GM10266 (cell line): ENCODE measurements around the gene IMPDH2.
"Not testable (repeated sequence)": the region's sequence is repeated elsewhere in the genome, so short reads cannot be mapped to it uniquely, and the experiment has no call there.

Experiments used
- DNase-seq: peaks from one replicate; pipeline ENCODE4 v3.0.0; 2012; ENCODE audit errors: extremely low spot score
- TF ChIP-seq, protein P1 (sequence below): IDR thresholded peaks from 2 replicates; pipeline ENCODE4 v1.5.1; 2012; ENCODE audit warnings: mild to moderate bottlenecking, low read depth; ENCODE audit not compliant: control insufficient read depth, insufficient read depth; ENCODE audit errors: missing control alignments

The IMPDH2 gene

GRCh38 chr3:49012441-49013017 is 16.7 kb downstream of the IMPDH2 start:
- DNase-seq = no peak
- TF ChIP-seq, protein P1, sequence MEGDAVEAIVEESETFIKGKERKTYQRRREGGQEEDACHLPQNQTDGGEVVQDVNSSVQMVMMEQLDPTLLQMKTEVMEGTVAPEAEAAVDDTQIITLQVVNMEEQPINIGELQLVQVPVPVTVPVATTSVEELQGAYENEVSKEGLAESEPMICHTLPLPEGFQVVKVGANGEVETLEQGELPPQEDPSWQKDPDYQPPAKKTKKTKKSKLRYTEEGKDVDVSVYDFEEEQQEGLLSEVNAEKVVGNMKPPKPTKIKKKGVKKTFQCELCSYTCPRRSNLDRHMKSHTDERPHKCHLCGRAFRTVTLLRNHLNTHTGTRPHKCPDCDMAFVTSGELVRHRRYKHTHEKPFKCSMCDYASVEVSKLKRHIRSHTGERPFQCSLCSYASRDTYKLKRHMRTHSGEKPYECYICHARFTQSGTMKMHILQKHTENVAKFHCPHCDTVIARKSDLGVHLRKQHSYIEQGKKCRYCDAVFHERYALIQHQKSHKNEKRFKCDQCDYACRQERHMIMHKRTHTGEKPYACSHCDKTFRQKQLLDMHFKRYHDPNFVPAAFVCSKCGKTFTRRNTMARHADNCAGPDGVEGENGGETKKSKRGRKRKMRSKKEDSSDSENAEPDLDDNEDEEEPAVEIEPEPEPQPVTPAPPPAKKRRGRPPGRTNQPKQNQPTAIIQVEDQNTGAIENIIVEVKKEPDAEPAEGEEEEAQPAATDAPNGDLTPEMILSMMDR = no peak

- DNase-seq = no peak
- TF ChIP-seq, protein P1 = no peak
These were observed 19.8 kb downstream of the IMPDH2 start for GRCh38 chr3:49009396-49009795.

DNA sequence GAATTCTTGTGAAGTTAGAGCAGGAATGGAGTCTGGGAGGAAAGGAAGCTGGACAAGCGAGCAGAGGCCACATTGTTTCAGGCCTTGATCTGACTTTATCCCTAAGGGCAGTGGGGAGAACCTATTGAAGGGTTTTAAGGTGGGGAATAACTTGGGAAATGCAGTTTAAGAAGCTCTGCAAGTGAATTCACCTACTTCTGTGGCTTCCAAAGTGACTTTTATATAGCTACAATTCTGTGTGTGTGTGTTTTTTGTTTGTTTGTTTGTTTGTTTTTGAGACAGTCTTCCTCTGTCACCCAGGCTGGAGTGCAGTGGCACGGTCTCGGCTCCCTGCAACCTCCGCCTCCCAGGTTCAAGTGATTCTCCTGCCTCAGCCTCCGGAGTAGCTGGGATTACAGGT is 20.6 kb downstream of the IMPDH2 start:
- not testable (repeated sequence) for DNase-seq

- TF ChIP-seq, protein P1 = no peak
- peak; percentile 86 for DNase-seq
These were observed 21.2 kb downstream of the IMPDH2 start for GRCh38 chr3:49007771-49008528.

DNA sequence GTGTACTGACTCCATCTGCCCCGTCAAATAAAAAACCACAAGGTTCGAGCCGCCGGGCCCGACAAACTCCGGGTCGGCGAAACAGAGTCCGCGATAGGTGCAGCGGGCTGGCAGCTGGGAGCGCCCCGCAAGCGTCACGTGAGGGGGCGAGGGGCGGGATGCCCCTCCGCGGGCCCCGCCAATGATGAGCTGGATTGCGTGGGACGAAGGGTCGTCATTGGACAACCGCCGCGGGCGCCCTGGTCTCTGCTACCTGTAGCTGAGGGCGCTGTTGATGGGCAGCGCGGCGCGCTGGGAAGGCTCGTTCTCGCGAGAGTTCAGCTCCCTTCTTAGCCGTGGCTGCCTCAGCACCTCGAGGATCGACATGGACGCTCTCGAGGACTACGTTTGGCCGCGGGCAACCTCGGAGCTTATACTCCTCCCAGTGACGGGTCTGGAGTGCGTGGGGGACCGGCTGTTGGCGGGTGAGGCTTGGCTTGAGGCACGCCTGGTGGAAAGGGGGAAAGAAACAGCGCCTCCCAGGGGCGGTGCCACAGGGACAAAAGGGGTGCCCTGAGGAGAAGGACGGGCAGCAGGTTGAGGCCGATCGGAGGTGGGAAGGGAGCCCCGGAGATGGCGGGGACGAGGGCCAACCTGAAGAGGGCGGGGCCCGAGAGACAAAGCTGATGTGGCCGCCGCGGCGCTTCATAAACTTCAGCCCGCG is 22.0 kb downstream of the IMPDH2 start, which contains the start of gene WDR6:
Gene WDR6 (plus strand): TSS at position 324 of the 703 bp plus-strand sequence. CDS start 41 bp downstream, at position 365.
- peak; percentile 96 for DNase-seq
- TF ChIP-seq, protein P1 = peak; percentile 44

DNA sequence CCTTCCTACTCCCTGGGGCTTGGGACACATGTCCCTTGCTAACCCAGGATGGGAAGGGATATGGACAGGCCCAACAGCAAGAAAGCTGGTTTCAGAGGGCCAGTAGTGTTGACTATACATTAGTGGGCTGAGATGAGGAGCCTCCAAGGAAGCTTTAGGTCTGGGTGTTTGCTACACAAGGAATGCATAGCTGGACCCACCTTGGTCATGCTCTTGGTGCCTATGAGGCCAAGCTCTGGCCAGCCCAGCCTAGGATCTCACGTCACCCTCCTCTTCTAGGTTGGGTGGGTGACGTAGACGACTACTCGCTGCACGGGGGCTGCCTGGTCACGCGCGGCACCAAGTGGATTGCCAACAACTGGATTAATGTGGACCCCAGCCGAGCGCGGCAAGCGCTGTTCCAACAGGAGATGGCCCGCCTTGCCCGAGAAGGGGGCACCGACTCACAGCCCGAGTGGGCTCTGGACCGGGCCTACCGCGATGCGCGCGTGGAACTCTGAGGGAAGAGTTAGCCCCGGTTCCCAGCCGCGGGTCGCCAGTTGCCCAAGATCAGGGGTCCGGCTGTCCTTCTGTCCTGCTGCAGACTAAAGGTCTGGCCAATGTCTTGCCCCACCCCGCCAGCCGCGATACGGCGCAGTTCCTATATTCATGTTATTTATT is 22.7 kb downstream of the IMPDH2 start:
- no peak for DNase-seq
- TF ChIP-seq, protein P1 = no peak

GRCh38 chr3:49005998-49006397 is 23.2 kb downstream of the IMPDH2 start:
- TF ChIP-seq, protein P1 = no peak
- DNase-seq = no peak
